ENCODE measurements around the gene TEKTIP1. TPM values are rescaled to one million over a fixed set of nuclear protein-coding genes. Genes with fewer than 3 reads are reported as not detected.
A peak's percentile ranks its signal among the peaks of the same experiment; 100 is the strongest.
"Not testable (repeated sequence)": the region's sequence is repeated elsewhere in the genome, so short reads cannot be mapped to it uniquely, and the experiment has no call there.

Gene TEKTIP1
- total and polyA plus RNA-seq, 2 experiments from 2014 or later = 5.4 to 5.9 TPM

DNA sequence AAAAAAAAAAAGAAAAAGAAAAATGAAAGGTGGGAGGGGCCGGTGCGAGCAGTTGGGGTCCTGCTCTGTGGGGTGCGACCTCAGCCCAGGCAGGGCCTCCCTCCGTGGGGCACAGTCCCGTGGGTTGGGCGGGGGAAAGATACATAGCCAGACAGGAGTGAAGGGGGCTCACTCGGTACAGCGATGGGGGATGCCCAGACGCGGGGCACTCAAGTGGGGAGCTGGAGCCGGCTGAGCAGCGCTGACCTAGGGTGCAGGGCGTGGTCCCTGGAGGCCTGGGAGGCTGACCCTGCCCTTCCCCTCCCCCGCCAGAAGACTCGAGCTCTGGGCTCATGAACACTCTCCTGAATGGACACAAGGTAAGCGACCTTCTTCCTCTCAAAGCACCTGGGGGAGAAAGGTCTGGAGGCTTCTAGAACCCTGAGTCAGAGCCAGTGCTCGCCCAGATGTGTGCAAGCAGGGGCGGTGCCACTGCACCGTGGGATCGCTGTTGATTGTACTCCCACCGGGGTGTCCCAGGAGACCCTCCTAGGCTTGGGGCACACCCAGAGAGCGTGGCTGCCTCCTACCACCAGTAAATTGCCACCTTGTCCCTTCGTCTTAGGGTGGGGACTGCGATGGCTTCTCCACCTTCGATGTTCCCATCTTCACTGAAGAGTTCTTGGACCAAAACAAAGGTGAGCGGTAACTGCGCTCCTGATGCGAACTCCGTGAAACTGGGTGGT lies 37.1 kb downstream of the TEKTIP1 start:
- H3K27ac ChIP-seq = no peak overlapping the region
- H3K36me3 ChIP-seq = no peaks in the 10 kb centered on the region
- H3K4me3 ChIP-seq = no peak overlapping the region
- TF ChIP-seq, protein P1, sequence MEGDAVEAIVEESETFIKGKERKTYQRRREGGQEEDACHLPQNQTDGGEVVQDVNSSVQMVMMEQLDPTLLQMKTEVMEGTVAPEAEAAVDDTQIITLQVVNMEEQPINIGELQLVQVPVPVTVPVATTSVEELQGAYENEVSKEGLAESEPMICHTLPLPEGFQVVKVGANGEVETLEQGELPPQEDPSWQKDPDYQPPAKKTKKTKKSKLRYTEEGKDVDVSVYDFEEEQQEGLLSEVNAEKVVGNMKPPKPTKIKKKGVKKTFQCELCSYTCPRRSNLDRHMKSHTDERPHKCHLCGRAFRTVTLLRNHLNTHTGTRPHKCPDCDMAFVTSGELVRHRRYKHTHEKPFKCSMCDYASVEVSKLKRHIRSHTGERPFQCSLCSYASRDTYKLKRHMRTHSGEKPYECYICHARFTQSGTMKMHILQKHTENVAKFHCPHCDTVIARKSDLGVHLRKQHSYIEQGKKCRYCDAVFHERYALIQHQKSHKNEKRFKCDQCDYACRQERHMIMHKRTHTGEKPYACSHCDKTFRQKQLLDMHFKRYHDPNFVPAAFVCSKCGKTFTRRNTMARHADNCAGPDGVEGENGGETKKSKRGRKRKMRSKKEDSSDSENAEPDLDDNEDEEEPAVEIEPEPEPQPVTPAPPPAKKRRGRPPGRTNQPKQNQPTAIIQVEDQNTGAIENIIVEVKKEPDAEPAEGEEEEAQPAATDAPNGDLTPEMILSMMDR (IDR thresholded peaks at IDR 0.05; ENCODE audit: low read depth, low read length) = no peak
- H3K9me3 ChIP-seq (ENCODE audit: low read depth) = no peaks in the 10 kb centered on the region
- no peak for DNase-seq (ENCODE audit: low read depth in 1 of 2, low spot score in 1 of 2)
- peaks cover 3% of the 10 kb centered on the region for H3K4me1 ChIP-seq (ENCODE audit: low read depth)
- H3K27me3 ChIP-seq = no peaks in the 10 kb centered on the region

DNA sequence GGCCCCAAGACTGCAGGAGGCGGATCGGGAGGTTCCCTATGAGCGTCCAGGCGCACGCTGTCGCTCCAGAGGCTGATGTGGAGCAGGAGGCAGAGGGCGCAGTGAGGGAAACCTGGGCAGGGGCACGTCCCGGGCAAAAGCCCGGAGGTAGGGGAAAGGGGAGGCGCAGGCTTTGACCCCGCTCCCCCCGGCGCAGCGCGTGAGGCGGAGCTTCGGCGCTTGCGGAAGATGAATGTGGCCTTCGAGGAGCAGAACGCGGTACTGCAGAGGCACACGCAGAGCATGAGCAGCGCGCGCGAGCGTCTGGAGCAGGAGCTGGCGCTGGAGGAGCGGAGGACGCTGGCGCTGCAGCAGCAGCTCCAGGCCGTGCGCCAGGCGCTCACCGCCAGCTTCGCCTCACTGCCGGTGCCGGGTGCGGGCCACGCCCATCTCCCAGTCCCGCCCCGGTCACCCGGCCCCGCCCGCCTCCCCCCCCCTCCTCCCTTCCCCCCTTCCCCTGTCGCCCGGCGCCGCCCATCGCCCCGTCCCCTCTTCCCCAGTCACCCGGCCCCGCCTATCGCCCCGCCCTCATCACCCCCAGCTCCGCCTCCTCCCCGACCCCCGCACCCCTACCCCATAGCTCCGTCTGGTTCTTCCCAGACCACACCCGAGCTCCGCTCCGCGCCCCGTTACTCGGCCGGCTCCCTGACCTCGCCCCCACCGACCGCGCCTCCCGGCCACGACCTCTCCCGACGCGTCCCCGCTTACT lies 37.9 kb downstream of the TEKTIP1 start:
- TF ChIP-seq, protein P1 (IDR thresholded peaks at IDR 0.05; ENCODE audit: low read depth, low read length) = no peak
- H3K36me3 ChIP-seq = no peaks in the 10 kb centered on the region
- H3K27ac ChIP-seq = no peak overlapping the region
- no peaks in the 10 kb centered on the region for H3K27me3 ChIP-seq
- H3K9me3 ChIP-seq (ENCODE audit: low read depth) = no peaks in the 10 kb centered on the region
- H3K4me1 ChIP-seq (ENCODE audit: low read depth) = peaks cover 3% of the 10 kb centered on the region
- DNase-seq (ENCODE audit: low read depth in 1 of 2, low spot score in 1 of 2) = peak; percentile 75 to 85
- H3K4me3 ChIP-seq = peak overlapping the region; percentile 15

DNA sequence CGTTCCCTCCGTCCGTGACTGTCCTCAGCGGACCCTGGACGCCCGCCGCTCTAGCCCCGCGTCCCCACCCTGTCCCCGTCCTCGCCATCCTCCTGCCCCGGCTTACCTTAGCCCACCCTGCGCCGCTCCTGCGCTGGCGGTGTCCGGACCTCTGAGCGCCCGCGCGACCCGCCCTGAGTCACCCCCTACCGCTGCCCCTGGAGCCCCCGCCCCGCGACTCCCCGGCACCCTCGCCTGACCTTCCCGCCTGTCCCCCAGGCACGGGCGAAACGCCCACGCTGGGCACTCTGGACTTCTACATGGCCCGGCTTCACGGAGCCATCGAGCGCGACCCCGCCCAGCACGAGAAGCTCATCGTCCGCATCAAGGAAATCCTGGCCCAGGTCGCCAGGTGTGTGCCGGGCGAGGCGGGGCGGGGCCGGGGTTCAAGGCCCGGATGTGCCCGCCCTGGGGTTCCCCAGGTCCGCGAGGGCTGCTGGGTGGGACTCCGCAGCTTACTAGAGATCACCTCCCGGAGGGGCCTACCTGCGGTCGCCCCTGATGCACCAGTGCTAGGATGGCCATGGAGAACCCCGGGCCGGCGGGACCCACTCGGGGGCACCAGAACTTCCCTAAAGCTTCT lies 38.9 kb downstream of the TEKTIP1 start:
- H3K27me3 ChIP-seq = no peaks in the 10 kb centered on the region
- H3K36me3 ChIP-seq = no peaks in the 10 kb centered on the region
- no peak for DNase-seq (ENCODE audit: low read depth in 1 of 2, low spot score in 1 of 2)
- no peak overlapping the region for H3K27ac ChIP-seq
- H3K4me1 ChIP-seq (ENCODE audit: low read depth) = peaks cover 3% of the 10 kb centered on the region
- no peaks in the 10 kb centered on the region for H3K9me3 ChIP-seq (ENCODE audit: low read depth)
- H3K4me3 ChIP-seq = no peak overlapping the region
- TF ChIP-seq, protein P1 (IDR thresholded peaks at IDR 0.05; ENCODE audit: low read depth, low read length) = no peak

DNA sequence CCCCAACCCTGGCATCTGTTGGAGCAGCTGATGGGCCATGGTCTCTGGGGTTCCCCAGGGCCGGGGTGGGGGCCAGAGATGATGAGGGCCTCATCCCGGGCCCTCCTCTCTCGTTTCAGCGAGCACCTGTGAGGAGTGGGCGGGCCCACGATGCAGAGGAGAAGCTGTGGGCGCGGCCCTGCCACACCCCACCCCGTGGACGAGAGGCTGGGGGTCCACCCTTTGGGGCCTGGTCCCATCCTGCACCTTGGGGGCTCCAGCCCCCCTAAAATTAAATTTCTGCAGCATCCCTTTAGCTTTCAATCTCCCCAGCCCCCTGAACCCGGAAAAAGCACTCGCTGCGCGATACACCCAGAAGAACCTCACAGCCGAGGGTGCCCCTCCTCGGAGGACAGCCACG lies 39.4 kb downstream of the TEKTIP1 start:
- TF ChIP-seq, protein P1 (IDR thresholded peaks at IDR 0.05; ENCODE audit: low read depth, low read length) = no peak
- Histone ChIP-seq H3K4me3 (no peak overlapping the region), H3K27me3 (peaks cover 4% of the 10 kb centered on the region), H3K4me1 (ENCODE audit: low read depth) (peaks cover 3% of the 10 kb centered on the region), H3K27ac (no peak overlapping the region), H3K9me3 (ENCODE audit: low read depth) (no peaks in the 10 kb centered on the region), H3K36me3 (no peaks in the 10 kb centered on the region)
- DNase-seq (ENCODE audit: low read depth in 1 of 2, low spot score in 1 of 2) = no peak

DNA sequence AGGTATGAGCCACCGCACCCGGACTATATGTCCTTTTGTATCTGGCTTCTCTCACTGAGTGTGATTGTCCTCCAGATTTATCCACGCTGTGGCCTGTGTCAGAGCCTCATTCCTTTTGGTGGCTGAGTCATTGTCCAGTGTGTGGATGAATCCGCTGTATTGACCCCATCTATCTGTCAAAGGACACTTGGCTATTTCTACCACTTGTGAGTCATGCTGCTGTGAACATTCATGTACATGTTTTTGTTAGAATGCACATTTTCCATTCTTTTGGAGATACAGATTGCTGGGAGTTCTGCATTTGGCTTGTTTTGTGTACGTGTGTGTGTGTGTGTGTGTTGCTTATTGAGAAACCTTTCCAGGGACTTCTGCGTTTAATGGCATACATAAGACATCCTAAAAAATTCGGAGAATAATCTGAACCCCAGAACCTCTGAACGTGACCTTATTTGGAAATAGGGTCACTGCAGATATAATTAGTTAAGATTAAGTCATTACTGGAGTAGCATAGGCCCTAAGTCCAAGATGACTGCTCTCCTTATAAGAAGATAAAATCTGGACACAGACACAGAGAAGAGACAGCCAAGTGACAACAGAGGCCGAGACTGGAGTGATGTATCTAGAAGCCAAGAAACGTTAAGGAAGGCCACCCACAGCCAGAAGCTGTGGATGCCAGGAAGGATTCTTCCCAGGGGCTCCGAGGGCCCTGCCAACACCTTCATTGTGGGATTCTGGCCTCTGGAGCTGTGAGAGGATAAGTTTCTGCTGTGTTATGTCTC lies 41.4 kb downstream of the TEKTIP1 start:
- peak in 1 of 2 donors; percentile 91 for DNase-seq (ENCODE audit: low read depth in 1 of 2, low spot score in 1 of 2)
- Histone ChIP-seq H3K4me1 (ENCODE audit: low read depth) (peaks cover 3% of the 10 kb centered on the region), H3K4me3 (no peak overlapping the region), H3K27ac (no peak overlapping the region), H3K36me3 (no peaks in the 10 kb centered on the region), H3K27me3 (peaks cover 23% of the 10 kb centered on the region), H3K9me3 (ENCODE audit: low read depth) (no peaks in the 10 kb centered on the region)
- TF ChIP-seq, protein P1 (IDR thresholded peaks at IDR 0.05; ENCODE audit: low read depth, low read length) = no peak

DNA sequence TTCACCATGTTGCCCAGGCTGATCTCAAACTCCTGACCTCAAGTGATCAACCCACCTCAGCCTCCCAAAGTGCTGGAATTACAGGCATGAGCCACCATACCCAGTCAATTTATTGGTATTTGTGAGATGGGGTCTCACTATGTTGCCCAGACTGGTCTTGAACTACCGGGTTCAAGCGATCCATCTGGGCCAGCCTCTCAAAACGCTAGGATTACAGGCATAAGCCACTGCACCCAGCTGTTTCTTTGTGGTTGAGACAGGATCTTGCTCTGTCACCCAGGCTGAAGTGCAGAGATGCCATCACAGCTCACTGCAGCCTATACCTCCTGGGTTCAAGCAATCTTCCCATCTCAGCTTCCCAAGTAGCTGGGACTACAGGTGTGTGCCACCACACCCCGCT lies 42.8 kb downstream of the TEKTIP1 start:
- H3K4me1 ChIP-seq (ENCODE audit: low read depth); H3K4me3 ChIP-seq; H3K36me3 ChIP-seq; H3K27ac ChIP-seq; H3K9me3 ChIP-seq (ENCODE audit: low read depth); DNase-seq (ENCODE audit: low read depth in 1 of 2, low spot score in 1 of 2): not testable (repeated sequence)
- peaks cover 38% of the 10 kb centered on the region for H3K27me3 ChIP-seq

DNA sequence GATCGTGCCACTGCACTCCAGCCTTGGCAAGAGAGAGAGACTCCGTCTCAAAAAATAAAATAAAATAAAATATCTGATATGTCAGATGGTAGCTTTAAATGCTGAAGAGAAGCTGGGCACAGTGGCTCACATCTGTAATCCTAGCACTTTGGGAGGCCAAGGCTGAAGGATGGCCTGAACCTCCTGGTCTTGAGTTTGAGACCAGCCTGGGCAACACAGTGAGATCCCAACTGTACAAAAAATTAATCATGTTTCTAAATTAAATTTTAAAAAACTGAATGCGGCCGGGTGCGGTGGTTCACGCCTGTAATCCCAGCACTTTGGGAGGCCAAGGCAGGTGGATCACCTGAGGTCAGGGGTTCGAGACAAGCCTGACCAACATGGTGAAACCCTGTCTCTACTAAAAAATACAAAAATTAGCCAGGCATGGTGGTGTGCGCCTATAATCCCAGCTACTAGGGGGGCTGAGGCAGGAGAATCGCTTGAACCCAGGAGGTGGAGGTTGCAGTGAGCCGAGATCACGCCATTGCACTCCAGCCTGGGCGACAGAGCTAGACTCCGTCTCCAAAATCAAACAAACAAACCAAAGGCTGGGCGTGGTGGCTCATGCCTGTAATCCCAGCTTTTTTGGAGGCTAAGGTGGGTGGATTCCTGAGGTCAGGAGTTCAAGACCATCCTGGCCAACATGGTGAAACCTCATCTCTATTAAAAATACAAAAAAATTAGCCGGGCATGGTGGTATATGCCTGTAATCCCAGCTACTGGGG lies 45.2 kb downstream of the TEKTIP1 start:
- not testable (repeated sequence) for H3K9me3 ChIP-seq (ENCODE audit: low read depth); H3K27ac ChIP-seq; DNase-seq (ENCODE audit: low read depth in 1 of 2, low spot score in 1 of 2)

More for the DNA sequence above, 45.2 kb downstream of the TEKTIP1 start:
- not testable (repeated sequence) for H3K36me3 ChIP-seq; H3K4me1 ChIP-seq (ENCODE audit: low read depth); H3K4me3 ChIP-seq
- peaks cover 41% of the 10 kb centered on the region for H3K27me3 ChIP-seq

Measured in cardiac muscle cell (in vitro differentiated cells and primary cell).